HG02970 (cell line): ENCODE data around the gene ATPAF1.
A peak's percentile ranks its signal among the peaks of the same experiment; 100 is the strongest.
"Not testable (repeated sequence)": the region's sequence is repeated elsewhere in the genome, so short reads cannot be mapped to it uniquely, and the experiment has no call there.

ENCODE experiments used
- ATAC-seq: cut with Tn5 transposase; IDR thresholded peaks from one replicate; pipeline ENCODE4 v1.9.1; 2021; ENCODE audit warnings: mild to moderate bottlenecking, moderate library complexity, moderate number of reproducible peaks; ENCODE audit not compliant: unreplicated experiment, low FRiP score

ATPAF1 gene

GRCh38 chr1:46682064-46682463 lies 13.9 kb upstream of the ATPAF1 start:
- ATAC-seq: no peak

GRCh38 chr1:46681333-46682034 lies 13.3 kb upstream of the ATPAF1 start:
- ATAC-seq: no peak

- ATAC-seq: no peak
These were observed 11.8 kb upstream of the ATPAF1 start for GRCh38 chr1:46679789-46680573.

DNA sequence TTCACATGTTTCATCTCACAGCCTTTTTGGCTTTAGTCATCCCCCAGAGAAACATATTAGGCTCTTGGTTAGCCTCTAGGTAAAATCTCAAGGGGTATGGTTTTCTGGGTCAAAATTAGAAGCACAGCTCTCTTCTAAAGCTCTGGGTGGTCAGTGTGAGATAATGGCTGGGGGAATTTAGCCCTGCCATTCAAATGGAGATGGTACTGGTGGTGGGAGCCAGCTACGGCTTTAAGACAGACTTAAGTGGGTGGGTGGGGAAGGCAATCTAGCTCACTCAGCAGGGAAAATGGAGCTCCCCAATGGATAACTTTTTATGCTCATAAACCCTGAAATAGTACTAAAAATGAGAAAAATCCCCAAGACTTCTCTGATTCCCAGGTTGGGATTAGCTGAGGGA lies 9.2 kb upstream of the ATPAF1 start:
- no peak for ATAC-seq

DNA sequence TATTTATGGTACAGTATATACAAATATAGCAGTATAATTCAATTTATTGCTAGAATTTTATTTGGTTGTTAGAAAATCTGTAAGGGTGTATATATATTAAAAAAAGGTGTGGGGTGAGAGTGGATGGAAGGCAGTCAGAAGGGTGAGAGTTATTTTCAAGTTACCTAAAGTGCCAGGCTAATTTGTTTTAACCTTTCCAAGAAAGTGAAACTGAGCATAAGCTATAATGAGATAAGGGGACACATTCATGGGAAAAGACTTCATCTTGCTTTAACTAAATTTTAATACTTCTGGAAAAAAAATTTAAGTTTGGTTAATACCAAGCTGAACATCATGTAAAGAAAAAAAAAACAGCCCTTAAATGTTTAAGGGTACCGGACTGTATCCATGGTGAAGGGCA lies 8.4 kb upstream of the ATPAF1 start:
- ATAC-seq: no peak

- no peak for ATAC-seq
These were observed 7.6 kb upstream of the ATPAF1 start for GRCh38 chr1:46675549-46676314.

DNA sequence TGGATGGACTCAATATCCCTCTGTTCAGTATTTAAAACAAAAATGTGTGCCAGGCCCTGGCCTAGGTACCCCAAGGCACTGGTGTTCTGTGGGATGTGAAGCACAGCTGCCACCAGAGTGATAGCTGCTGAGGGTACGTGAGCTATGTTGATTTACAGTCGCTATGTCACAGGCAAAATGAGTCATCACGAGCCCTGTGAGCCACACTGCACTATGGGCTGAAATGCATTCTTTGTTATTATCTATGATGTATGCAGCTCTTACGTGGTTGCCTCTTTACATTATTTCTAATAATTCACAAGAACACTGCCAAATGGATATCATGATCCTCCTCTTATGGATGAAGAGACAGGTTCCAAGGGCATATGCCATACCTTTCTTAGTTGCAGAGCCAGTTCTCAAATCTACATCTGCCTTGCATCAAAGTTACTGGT lies 5.6 kb upstream of the ATPAF1 start:
- no peak for ATAC-seq

- ATAC-seq: no peak
These were observed 4.5 kb upstream of the ATPAF1 start for GRCh38 chr1:46672696-46673095.

GRCh38 chr1:46671554-46671953 lies 3.4 kb upstream of the ATPAF1 start, which contains the start of gene TEX38:
Gene TEX38 (plus strand): TSS chr1:46671854. CDS start chr1:46671935, 81 bp downstream.
- no peak for ATAC-seq

DNA sequence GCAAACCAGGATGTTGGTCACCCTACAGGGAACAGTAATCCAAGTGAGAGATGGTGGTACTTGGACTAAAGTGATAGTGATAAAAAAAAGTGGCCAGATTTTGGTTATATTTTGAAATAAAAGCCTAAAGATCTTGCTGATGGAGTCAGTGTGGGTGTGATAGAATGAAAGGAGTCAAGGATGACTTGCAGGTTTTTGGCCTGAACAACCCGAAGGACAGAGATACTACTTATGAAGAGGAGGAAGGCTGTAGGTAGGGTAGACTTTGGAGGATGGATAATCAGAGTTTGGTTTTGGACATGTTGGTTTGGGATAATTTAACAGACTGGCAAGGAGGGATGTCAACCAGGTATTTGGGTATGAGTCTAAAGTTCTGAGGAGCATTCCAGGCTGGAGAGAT lies 2.0 kb upstream of the ATPAF1 start:
- ATAC-seq: no peak

- ATAC-seq: no peak
These were observed 2.2 kb downstream of the ATPAF1 start for GRCh38 chr1:46665983-46666382.

DNA sequence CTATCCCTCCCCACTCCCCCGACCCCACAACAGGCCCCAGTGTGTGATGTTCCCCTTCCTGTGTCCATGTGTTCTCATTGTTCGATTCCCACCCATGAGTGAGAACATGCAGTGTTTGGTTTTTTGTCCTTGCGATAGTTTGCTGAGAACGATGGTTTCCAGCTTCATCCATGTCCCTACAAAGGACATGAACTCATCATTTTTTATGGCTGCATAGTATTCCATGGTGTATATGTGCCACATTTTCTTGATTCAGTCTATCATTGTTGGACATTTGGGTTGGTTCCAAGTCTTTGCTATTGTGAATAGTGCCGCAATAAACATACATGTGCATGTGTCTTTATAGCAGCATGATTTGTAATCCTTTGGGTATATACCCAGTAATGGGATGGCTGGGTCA lies 5.2 kb downstream of the ATPAF1 start:
- ATAC-seq: not testable (repeated sequence)

DNA sequence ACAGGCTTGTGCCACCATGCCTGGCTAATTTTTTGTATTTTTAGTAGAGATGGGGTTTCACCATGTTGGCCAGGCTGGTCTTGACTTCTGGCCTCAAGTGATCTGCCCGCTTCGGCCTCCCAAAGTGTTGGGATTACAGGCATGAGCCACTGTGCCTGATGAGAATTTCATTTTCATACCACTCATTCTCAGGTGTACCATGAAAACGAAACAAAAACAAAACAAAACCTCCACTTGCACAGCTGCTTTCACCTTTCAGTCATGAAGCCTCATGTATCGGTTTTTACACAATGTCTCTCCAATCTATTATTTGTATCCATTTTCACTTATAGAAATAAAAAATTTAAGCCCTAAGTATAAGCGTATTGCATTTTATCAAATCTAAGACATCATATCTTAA lies 8.0 kb downstream of the ATPAF1 start:
- peak; percentile 72 for ATAC-seq

- no peak for ATAC-seq
These were observed 8.8 kb downstream of the ATPAF1 start for GRCh38 chr1:46659307-46659870.

DNA sequence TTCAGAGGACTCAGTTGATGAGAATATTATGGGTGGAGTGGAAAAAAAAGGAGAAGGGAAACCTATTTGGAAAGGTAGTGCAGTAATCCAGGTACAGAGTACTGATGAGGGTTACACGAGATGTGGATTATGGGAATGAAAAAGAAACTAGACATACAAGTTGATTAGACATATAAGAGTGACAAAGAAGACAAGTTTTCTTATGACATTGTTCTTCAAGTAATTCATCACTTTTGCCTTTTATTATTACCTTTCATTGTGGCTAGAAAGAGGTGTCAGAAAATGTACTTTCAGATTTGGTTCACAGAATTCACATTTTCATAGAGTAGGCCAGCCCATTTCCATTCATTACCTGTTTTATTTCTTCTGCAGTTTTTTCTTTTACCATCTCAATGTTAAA lies 10.4 kb downstream of the ATPAF1 start:
- ATAC-seq: no peak

- no peak for ATAC-seq
These were observed 11.5 kb downstream of the ATPAF1 start for GRCh38 chr1:46656643-46657042.

- ATAC-seq: no peak
These were observed 12.3 kb downstream of the ATPAF1 start for GRCh38 chr1:46655848-46656247.

DNA sequence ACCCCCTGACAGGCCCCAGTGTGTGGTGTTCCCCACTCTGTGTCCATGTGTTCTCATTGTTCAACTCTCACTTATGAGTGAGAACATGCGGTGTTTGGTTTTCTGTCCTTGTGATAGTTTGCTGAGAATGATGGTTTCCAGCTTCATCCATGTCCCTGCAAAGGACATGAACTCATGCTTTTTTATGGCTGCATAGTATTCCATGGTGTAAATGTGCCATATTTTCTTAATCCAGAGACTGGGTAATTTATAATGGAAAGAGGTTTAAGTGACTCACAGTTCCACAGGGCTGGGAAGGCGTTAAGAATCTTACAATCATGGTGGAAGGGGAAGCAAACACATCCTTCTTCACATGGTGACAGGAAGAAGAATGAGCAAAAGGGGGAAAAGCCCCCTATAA lies 13.5 kb downstream of the ATPAF1 start:
- not testable (repeated sequence) for ATAC-seq

DNA sequence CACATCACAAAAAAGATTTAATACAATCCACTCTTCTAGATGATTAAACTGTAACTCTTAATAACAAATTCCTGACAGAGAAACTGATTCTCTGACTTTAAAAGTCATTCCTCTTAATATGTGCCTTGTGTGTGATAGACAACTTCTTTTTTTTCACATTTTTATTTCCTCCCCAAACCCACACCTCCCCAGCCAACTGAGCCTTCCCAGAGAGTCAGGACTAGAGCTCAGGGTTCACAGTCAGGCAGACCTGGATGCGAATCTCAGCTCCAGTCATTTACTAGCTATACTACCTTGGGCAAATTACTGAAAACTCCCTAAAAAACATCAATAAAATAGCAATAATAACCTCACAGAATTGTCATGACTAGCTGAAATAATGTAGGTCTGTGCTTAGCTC lies 14.2 kb downstream of the ATPAF1 start:
- ATAC-seq: no peak

GRCh38 chr1:46653405-46653958 lies 14.7 kb downstream of the ATPAF1 start:
- ATAC-seq: no peak
